Stomach smooth muscle (tissue), 2 donors: ENCODE data around the gene MGST3.
"Not testable (repeated sequence)": the region's sequence is repeated elsewhere in the genome, so short reads cannot be mapped to it uniquely, and the experiment has no call there.

Experiments
- H3K27ac ChIP-seq: one replicate; pipeline ENCODE4 v1.7.0; 2013; ENCODE audit warnings: mild to moderate bottlenecking, low read length, inconsistent platforms
- H3K27me3 ChIP-seq, 2 donors: one replicate each; pipeline ENCODE4 v1.7.0; 2013; ENCODE audit warnings: low read length in 2 of 2; ENCODE audit not compliant: insufficient read depth in 2 of 2, control insufficient read depth in 1 of 2
- H3K36me3 ChIP-seq, 2 donors: one replicate each; pipeline ENCODE4 v1.7.0; 2013; ENCODE audit warnings: low read length in 2 of 2; ENCODE audit not compliant: control insufficient read depth in 2 of 2, insufficient read depth in 2 of 2
- H3K4me1 ChIP-seq: one replicate; pipeline ENCODE4 v1.7.0; 2013; ENCODE audit warnings: low read length; ENCODE audit not compliant: control insufficient read depth, insufficient read depth
- H3K4me3 ChIP-seq, 2 donors: one replicate each; pipeline ENCODE4 v1.7.0; 2013; ENCODE audit warnings: low read length in 2 of 2
- H3K9ac ChIP-seq, 2 donors: one replicate each; pipeline ENCODE4 v1.7.0; 2013; ENCODE audit warnings: low read length in 2 of 2, mild to moderate bottlenecking in 1 of 2
- H3K9me3 ChIP-seq, 2 donors: one replicate each; pipeline ENCODE4 v1.7.0; 2013; ENCODE audit warnings: low read length in 2 of 2; ENCODE audit not compliant: control insufficient read depth in 2 of 2
- donor health status: healthy.
- donor health status: Pancreatic carcinoma.

MGST3 gene

DNA sequence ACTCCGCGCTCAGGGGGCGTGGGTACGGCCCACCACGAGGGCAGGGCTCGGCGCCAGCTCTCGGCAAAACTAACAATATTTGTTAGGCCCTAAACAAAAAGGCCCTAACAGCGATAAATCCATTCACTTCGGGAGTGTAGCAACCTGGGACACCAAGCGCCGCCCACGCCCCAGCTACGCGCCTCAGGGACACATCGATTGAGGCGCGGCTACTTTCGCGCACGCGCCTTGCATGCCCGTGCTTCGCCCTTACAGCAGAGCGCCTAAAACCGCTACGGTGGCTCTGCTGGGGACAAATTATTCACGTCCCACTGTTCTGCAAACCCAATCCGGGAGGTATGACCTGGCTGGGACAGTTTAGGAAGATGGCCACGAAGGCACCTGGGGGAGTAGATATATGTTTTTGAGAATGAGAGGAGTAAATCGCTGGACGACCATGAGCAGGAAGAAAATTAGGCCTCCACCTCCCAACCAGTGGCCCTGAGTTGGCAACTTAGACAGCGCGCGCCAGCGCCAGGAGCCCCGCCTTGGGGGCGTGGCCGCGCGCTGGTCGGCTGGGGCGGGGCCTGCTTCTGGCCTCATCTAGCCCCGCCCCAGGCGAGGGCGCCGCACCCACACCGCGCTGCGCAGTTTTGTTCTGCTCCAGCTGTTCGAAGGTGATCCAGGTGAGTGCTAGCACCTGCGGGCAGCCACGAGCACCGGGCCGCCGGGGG lies at the start of gene MGST3:
Gene MGST3, plus strand, starts transcription at position 606 of the 713 bp plus-strand sequence. CDS start 18,614 bp downstream, outside the sequence.
- Histone ChIP-seq H3K9ac (peak within 1 kb of the TSS; percentile 82 to 93), H3K27ac (peak within 1 kb of the TSS; percentile 84), H3K4me1 (peaks cover 18% of the 10 kb centered on the region), H3K27me3 (no peaks in the 10 kb centered on the region), H3K9me3 (no peaks in the 10 kb centered on the region), H3K4me3 (peak within 1 kb of the TSS; percentile 81 to 97), H3K36me3 (no peaks in the 10 kb centered on the region)

DNA sequence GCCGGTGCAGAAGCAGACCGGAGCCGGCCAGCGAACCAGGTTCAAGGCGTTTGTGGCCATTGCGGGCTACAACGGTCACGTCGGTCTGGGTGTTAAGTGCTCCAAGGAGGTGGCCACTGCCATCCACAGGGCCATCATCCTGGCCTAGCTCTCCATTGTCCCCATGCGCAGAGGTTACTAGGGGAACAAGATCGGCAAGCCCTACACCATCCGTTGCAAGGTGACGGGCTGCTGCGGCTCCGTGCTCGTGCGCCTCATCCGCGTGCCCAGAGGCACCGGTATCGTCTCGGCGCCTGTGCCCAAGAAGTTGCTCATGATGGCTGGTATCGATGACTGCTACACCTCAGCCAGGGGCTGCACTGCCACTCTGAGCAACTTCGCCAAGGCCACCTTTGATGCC lies 49.1 kb upstream of the MGST3 start:
- Histone ChIP-seq H3K36me3 (no peaks in the 10 kb centered on the region), H3K27ac (no peak overlapping the region)

GRCh38 chr1:165586398-165586797 lies 44.6 kb upstream of the MGST3 start:
- Histone ChIP-seq H3K27ac (no peak overlapping the region), H3K4me3 (no peak overlapping the region), H3K9ac (no peak overlapping the region), H3K27me3 (peaks cover 4 to 6% of the 10 kb centered on the region in 2 donors), H3K36me3 (no peaks in the 10 kb centered on the region), H3K4me1 (no peaks in the 10 kb centered on the region), H3K9me3 (no peaks in the 10 kb centered on the region)

More for the DNA sequence above, 49.1 kb upstream of the MGST3 start:
- no peaks in the 10 kb centered on the region for H3K4me1 ChIP-seq
- H3K9ac ChIP-seq, result no peak overlapping the region
- H3K9me3 ChIP-seq, result no peaks in the 10 kb centered on the region
- no peak overlapping the region for H3K4me3 ChIP-seq
- peaks cover 0 to 2% of the 10 kb centered on the region in 2 donors for H3K27me3 ChIP-seq

- not testable (repeated sequence) for H3K4me3 ChIP-seq, H3K9me3 ChIP-seq, H3K27ac ChIP-seq, H3K4me1 ChIP-seq, H3K36me3 ChIP-seq, H3K9ac ChIP-seq
- H3K27me3 ChIP-seq, result peaks cover 11 to 15% of the 10 kb centered on the region in 2 donors
Observed at GRCh38 chr1:165591391-165591790, 39.6 kb upstream of the MGST3 start.

DNA sequence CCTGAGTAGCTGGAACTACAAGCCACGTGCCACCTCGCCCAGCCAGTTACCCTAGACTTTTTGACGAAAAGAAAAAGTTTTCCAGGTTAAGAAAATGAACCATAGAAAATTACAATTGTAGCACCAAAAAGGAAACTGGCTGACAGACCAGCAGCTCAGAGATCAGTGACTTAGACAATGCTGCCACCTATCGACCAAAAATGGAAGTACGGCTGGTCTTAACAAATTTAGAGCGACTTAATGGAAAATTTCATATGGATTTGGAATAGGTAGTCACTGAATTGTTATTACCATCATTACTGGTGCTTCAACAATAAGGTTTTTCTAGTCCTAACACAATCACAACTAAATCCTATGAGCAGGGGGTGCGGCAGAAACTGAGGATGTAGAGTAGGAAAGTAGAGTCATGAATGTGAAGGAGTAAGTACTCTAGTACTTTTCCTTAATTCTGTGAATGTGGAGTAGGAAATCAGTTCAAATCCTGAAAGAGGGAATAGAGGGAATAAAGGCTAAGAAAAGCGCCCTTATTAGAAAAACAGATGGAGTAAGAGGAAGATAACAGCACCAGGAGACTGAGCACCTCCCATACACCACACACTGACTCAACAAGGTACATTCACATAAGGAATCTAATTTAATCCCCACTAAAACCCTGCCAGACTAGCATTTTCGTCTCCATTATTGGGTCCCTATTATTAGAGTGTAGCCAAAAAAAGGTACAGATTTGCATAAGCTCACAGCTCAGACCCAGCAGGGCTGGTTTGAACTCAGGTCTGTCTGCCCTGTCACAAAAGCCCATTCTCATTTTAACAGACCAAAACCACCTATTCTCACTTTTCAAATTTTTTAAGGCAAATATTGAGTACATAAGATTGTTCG lies 37.9 kb upstream of the MGST3 start:
- no peaks in the 10 kb centered on the region for H3K9me3 ChIP-seq
- H3K36me3 ChIP-seq, result no peaks in the 10 kb centered on the region
- H3K27me3 ChIP-seq, result peaks cover 7 to 13% of the 10 kb centered on the region in 2 donors
- no peaks in the 10 kb centered on the region for H3K4me1 ChIP-seq
- H3K9ac ChIP-seq, result no peak overlapping the region
- no peak overlapping the region for H3K4me3 ChIP-seq
- H3K27ac ChIP-seq, result no peak overlapping the region

DNA sequence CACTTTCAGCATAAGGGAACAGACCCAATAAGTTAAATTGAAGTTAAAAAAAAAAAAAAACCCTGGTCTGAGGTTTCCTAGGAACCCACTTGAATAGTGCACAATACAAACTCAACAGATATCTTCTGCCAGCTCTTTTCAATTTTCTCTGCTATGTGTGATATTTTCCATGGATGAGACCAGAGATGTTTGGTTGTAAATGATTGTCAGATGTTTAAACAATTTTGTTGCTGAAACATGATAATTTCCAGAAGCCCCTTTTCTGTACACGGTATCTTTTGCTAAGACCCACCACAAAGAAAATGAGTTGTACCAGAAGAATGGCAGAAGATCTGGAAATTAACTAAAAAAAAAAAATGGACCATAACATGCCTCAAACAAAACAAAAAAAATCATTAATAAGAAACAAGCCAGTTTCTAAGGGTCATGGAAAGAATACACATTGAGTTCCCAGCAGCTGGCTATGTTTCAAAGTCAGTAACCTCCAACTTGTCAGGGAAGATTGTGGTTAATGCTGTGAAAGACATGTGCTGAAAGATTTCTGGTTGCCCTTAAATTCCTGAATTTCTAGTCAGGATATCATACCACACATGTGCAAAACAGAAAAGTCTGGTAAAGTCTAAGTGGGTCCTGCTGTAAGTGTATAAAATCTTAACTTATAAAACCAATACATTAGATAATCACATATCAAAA lies 35.6 kb upstream of the MGST3 start:
- Histone ChIP-seq H3K9me3 (no peaks in the 10 kb centered on the region), H3K27me3 (peaks cover 7 to 11% of the 10 kb centered on the region in 2 donors), H3K27ac (no peak overlapping the region), H3K9ac (no peak overlapping the region), H3K4me3 (no peak overlapping the region), H3K36me3 (no peaks in the 10 kb centered on the region), H3K4me1 (peaks cover 4% of the 10 kb centered on the region)

DNA sequence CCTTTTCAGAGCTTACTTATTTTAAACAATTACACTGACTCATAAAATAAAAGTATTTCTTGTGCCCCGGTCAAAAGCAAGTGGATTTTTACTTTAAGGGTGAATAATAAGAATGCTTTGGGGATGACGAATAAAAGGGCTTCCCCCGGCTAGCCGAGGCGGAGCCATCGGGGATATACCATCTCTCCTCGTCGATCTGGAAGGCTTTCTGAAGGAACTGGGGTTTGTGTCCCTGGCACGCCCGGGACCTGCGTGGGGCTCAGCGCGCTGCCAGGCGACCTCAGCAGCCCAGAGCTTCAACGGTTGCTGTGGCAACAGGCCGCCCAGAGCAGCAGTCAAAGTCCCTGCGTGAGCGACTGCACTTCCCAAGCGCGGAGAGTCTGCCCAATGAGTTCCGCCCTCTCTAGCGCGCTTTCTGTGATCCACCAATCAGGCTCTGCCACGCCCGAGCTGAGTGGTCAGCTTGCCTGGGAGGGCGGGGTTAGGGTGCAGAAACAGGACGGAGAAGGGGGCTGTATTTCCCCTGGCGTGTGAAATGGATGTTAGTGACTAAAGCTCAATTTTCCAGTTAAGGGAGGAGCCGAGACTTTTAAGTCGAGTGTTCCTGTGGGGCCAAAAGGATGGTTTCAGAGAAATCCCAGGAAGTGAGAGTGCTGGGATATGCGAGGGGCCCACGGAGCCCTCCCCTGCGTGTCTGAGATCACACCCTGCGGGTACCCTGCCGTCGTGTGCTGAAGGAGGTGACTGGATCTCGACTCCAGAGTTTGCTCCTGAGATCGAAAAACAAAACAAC lies 33.0 kb upstream of the MGST3 start:
- peak overlapping the region; percentile 71 to 72 for H3K9ac ChIP-seq
- peak overlapping the region; percentile 84 to 86 for H3K4me3 ChIP-seq
- peak overlapping the region; percentile 37 for H3K27ac ChIP-seq
- peaks cover 4 to 7% of the 10 kb centered on the region in 2 donors for H3K27me3 ChIP-seq
- H3K9me3 ChIP-seq, result no peaks in the 10 kb centered on the region
- H3K36me3 ChIP-seq, result no peaks in the 10 kb centered on the region
- peaks cover 4% of the 10 kb centered on the region for H3K4me1 ChIP-seq

- peaks cover 0 to 2% of the 10 kb centered on the region in 2 donors for H3K27me3 ChIP-seq
- H3K4me1 ChIP-seq, result peaks cover 4% of the 10 kb centered on the region
- no peaks in the 10 kb centered on the region for H3K36me3 ChIP-seq
- H3K27ac ChIP-seq, result peak overlapping the region; percentile 37
- H3K9me3 ChIP-seq, result no peaks in the 10 kb centered on the region
- peak overlapping the region; percentile 71 to 72 for H3K9ac ChIP-seq
- peak overlapping the region; percentile 84 to 86 for H3K4me3 ChIP-seq
Observed at GRCh38 chr1:165598676-165599059, 32.4 kb upstream of the MGST3 start.

DNA sequence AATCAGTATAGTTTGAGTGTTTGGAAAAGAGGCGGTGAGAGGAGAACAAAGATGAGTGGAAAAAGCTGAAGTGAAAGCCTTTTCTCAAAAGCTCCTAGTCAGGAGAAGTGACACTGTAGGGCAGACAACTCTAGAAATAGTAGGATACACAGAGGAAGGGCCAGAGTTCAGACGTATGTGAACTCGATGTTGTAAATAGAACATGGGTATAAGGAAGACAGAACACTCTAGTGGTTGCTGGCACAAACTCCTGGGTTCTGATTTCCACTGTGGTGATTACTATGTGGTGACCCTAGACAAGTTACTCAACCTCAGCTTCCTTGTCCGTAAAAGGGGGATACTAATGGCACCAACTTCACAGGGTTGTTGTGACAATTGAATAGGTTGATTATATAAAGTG lies 30.2 kb upstream of the MGST3 start:
- Histone ChIP-seq H3K27me3 (no peaks in the 10 kb centered on the region), H3K9me3 (no peaks in the 10 kb centered on the region), H3K4me3 (no peak overlapping the region), H3K9ac (no peak overlapping the region), H3K36me3 (no peaks in the 10 kb centered on the region), H3K4me1 (peaks cover 4% of the 10 kb centered on the region), H3K27ac (no peak overlapping the region)

DNA sequence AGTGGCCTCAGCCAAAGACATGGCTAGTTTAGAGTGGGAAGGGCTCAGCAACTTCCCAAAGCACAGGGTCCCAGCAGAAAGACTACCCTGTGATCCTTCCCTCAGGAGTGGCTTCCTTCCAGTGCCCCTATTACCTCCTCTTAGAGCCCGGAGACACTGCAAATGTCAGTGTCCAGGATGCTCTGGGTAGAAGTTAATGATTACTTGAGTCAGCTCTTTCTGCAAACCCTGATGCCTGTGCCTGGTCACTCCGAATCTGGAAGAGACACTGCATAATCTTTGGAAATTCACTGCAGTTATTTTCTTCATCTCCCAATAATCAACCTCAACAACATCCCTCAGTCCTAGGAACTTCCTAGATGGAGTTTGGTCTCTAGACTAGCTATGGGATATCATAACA lies 27.2 kb upstream of the MGST3 start:
- Histone ChIP-seq H3K4me3 (no peak overlapping the region), H3K4me1 (no peaks in the 10 kb centered on the region), H3K36me3 (no peaks in the 10 kb centered on the region), H3K27me3 (no peaks in the 10 kb centered on the region), H3K27ac (no peak overlapping the region), H3K9ac (no peak overlapping the region), H3K9me3 (no peaks in the 10 kb centered on the region)
